GM19468 (cell line): ENCODE measurements around the gene COL28A1.
"Not testable (repeated sequence)": the region's sequence is repeated elsewhere in the genome, so short reads cannot be mapped to it uniquely, and the experiment has no call there.

Source experiments
- ATAC-seq: cut with Tn5 transposase; IDR thresholded peaks from one replicate; pipeline ENCODE4 v1.9.1; 2021; ENCODE audit warnings: mild to moderate bottlenecking, moderate library complexity, moderate number of reproducible peaks; ENCODE audit not compliant: unreplicated experiment; ENCODE audit errors: extremely low read depth

Gene COL28A1

GRCh38 chr7:7425321-7425720, 110.4 kb downstream of the COL28A1 start:
- no peak for ATAC-seq

GRCh38 chr7:7424151-7424873, 111.4 kb downstream of the COL28A1 start:
- ATAC-seq = no peak

- no peak for ATAC-seq
Observed at GRCh38 chr7:7422641-7423040, 113.0 kb downstream of the COL28A1 start.

- no peak for ATAC-seq
Observed at GRCh38 chr7:7421826-7422225, 113.8 kb downstream of the COL28A1 start.

GRCh38 chr7:7418997-7419396, 116.7 kb downstream of the COL28A1 start:
- ATAC-seq = no peak

GRCh38 chr7:7417851-7418250, 117.8 kb downstream of the COL28A1 start:
- ATAC-seq = no peak

- no peak for ATAC-seq
Observed at GRCh38 chr7:7417414-7417813, 118.3 kb downstream of the COL28A1 start.

- no peak for ATAC-seq
Observed at GRCh38 chr7:7416031-7416858, 119.4 kb downstream of the COL28A1 start.

- ATAC-seq = no peak
Observed at GRCh38 chr7:7414791-7415603, 120.7 kb downstream of the COL28A1 start.

GRCh38 chr7:7408001-7408770, 127.5 kb downstream of the COL28A1 start:
- no peak for ATAC-seq

- no peak for ATAC-seq
Observed at GRCh38 chr7:7405461-7405860, 130.2 kb downstream of the COL28A1 start.

GRCh38 chr7:7399707-7400106, 136.0 kb downstream of the COL28A1 start:
- ATAC-seq = no peak

- no peak for ATAC-seq
Observed at GRCh38 chr7:7395785-7396184, 139.9 kb downstream of the COL28A1 start.

- not testable (repeated sequence) for ATAC-seq
Observed at GRCh38 chr7:7388164-7388563, 147.5 kb downstream of the COL28A1 start.

GRCh38 chr7:7385421-7385820, 150.3 kb downstream of the COL28A1 start:
- ATAC-seq = no peak

- ATAC-seq = no peak
Observed at GRCh38 chr7:7384228-7384627, 151.4 kb downstream of the COL28A1 start.

GRCh38 chr7:7375538-7375937, 160.1 kb downstream of the COL28A1 start:
- no peak for ATAC-seq

GRCh38 chr7:7370076-7370475, 165.6 kb downstream of the COL28A1 start:
- no peak for ATAC-seq

GRCh38 chr7:7369134-7369533, 166.5 kb downstream of the COL28A1 start:
- no peak for ATAC-seq

GRCh38 chr7:7354674-7355073, 181.0 kb downstream of the COL28A1 start:
- ATAC-seq = no peak
